RWPE2 (cell line): ENCODE measurements around the gene ZNF48.

Source experiments
- ATAC-seq: fragments of 200-7000 bp; cut with Tn5 transposase; 3 replicates; pipeline ENCODE4 v1.9.1; 2021; ENCODE audit warnings: low read depth
- DNase-seq: peaks from one replicate; pipeline ENCODE4 v3.0.0-alpha.2; 2020; ENCODE audit warnings: low spot score
- H3K27ac ChIP-seq: fragments of 450-650 bp; 2 replicates; pipeline ENCODE4 v1.5.1; 2017; ENCODE audit warnings: mild to moderate bottlenecking; ENCODE audit not compliant: poor library complexity, severe bottlenecking
- H3K27me3 ChIP-seq: fragments of 250-450 bp; sonication (Bioruptor Pico); 2 replicates; pipeline ENCODE4 v1.5.1; 2021; ENCODE audit warnings: mild to moderate bottlenecking, moderate library complexity; ENCODE audit not compliant: insufficient read depth, poor library complexity, severe bottlenecking
- H3K36me3 ChIP-seq: fragments of 250-450 bp; sonication (Bioruptor Pico); 2 replicates; pipeline ENCODE4 v1.5.1; 2020; ENCODE audit warnings: low read depth, mild to moderate bottlenecking, moderate library complexity
- H3K4me1 ChIP-seq: fragments of 250-450 bp; sonication (Bioruptor Pico); 2 replicates; pipeline ENCODE4 v1.5.1; 2021; ENCODE audit warnings: mild to moderate bottlenecking, moderate library complexity; ENCODE audit not compliant: insufficient read depth, poor library complexity, severe bottlenecking
- H3K4me3 ChIP-seq: fragments of 250-450 bp; sonication (Bioruptor Pico); 2 replicates; pipeline ENCODE4 v1.5.1; 2021; ENCODE audit warnings: mild to moderate bottlenecking, moderate library complexity; ENCODE audit not compliant: severe bottlenecking
- H3K9me3 ChIP-seq: fragments of 250-450 bp; sonication (Bioruptor Pico); 2 replicates; pipeline ENCODE4 v1.5.1; 2021; ENCODE audit warnings: mild to moderate bottlenecking, moderate library complexity; ENCODE audit not compliant: severe bottlenecking
- CTCF ChIP-seq: fragments of 450-650 bp; IDR thresholded peaks from one replicate; pipeline ENCODE4 v1.5.1; 2017; ENCODE audit warnings: mild to moderate bottlenecking, moderate library complexity; ENCODE audit not compliant: poor library complexity, severe bottlenecking

ZNF48 gene

DNA sequence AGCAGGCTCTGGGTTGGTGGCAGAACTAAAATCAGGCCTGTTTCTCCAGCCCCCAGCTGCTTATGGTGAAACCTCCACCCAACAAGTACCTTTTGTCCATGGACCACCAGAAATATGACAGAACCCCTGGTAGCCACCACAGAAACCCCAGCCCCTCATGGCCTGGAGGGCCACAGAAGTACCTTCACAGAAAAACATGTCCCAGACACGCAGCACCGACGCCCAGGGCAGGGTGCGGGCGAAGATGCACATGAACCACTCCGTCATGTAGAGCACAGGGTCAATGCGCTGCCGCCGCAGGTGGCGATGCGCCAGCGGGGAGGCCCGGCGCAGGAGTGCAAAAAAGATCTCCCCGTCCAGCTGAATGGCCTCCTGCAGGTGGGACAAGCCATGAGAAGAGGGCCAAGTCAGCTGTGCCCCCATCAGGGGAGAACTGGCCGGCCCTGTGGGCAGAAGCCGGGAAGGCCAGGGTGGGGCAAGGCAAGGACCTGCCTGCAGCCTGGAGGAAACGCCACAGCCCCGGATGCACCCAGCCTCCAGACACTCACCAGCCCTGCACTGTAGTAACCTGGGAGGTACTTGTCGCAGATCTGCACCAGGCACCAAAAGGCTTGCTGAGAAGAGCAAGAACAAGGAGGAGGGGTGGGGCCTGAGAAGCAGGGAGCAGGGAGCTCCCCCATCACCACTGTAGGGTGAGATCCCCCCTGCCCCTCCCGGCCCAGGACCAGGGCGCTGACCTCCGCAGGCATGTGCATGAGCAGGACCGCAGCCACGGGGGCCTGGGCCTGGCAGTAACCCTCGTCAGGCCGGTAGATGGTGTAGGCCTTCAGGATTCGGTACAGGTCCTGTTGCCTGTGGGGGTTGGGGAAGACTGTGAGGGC, 36.0 kb upstream of the ZNF48 start:
- Histone ChIP-seq H3K9me3 (no peaks in the 10 kb centered on the region), H3K27me3 (no peaks in the 10 kb centered on the region), H3K4me1 (no peaks in the 10 kb centered on the region), H3K36me3 (peaks cover 33% of the 10 kb centered on the region), H3K4me3 (no peak overlapping the region), H3K27ac (no peak overlapping the region)
- TF ChIP-seq CTCF, result no peak
- no peak for ATAC-seq
- no peak for DNase-seq

DNA sequence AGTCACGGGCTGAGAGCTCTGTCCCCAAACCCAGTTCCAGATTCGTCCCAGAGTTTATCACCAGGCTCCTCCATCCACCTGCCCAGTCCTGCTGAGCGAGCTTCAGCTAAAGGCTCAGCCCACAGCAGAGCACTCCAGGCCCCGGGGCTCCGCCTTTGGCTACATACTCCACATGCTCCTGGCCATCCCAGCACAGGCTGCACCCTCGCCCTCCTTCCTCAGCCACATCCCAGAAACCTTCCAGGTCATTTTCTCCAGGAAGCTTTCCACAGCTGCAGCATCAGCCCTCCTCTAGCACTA, 35.4 kb upstream of the ZNF48 start:
- peaks cover 39% of the 10 kb centered on the region for H3K36me3 ChIP-seq
- no peak for TF ChIP-seq CTCF
- no peak for ATAC-seq
- no peaks in the 10 kb centered on the region for H3K27me3 ChIP-seq
- H3K4me3 ChIP-seq, result no peak overlapping the region
- no peaks in the 10 kb centered on the region for H3K9me3 ChIP-seq
- H3K27ac ChIP-seq, result no peak overlapping the region
- DNase-seq, result no peak
- no peaks in the 10 kb centered on the region for H3K4me1 ChIP-seq

- TF ChIP-seq CTCF, result no peak
- H3K36me3 ChIP-seq, result peaks cover 51% of the 10 kb centered on the region
- H3K4me3 ChIP-seq, result no peak overlapping the region
- H3K27ac ChIP-seq, result no peak overlapping the region
- H3K9me3 ChIP-seq, result no peaks in the 10 kb centered on the region
- no peak for ATAC-seq
- no peaks in the 10 kb centered on the region for H3K4me1 ChIP-seq
- H3K27me3 ChIP-seq, result no peaks in the 10 kb centered on the region
- no peak for DNase-seq
These were observed 34.0 kb upstream of the ZNF48 start for GRCh38 chr16:30361180-30361579.

- ATAC-seq, result no peak
- Histone ChIP-seq H3K36me3 (peaks cover 60% of the 10 kb centered on the region), H3K27ac (no peak overlapping the region), H3K27me3 (no peaks in the 10 kb centered on the region), H3K4me3 (no peak overlapping the region), H3K9me3 (no peaks in the 10 kb centered on the region), H3K4me1 (no peaks in the 10 kb centered on the region)
- no peak for TF ChIP-seq CTCF
- DNase-seq, result no peak
These were observed 30.0 kb upstream of the ZNF48 start for GRCh38 chr16:30365200-30365599.

- DNase-seq (no peak), ATAC-seq (no peak)
- Histone ChIP-seq H3K27me3 (no peaks in the 10 kb centered on the region), H3K36me3 (peaks cover 60% of the 10 kb centered on the region), H3K27ac (no peak overlapping the region), H3K9me3 (no peaks in the 10 kb centered on the region), H3K4me3 (no peak overlapping the region), H3K4me1 (no peaks in the 10 kb centered on the region)
- no peak for TF ChIP-seq CTCF
These were observed 28.7 kb upstream of the ZNF48 start for GRCh38 chr16:30366511-30366910.
